GM19238 (cell line): ENCODE results near the gene BOLL.
A peak's percentile ranks its signal among the peaks of the same experiment; 100 is the strongest.
"Not testable (repeated sequence)": the region's sequence is repeated elsewhere in the genome, so short reads cannot be mapped to it uniquely, and the experiment has no call there.

Source experiments
- DNase-seq: peaks from one replicate; pipeline ENCODE4 v3.0.0; 2011; ENCODE audit warnings: low spot score; ENCODE audit not compliant: insufficient read length

Gene BOLL, protein sequence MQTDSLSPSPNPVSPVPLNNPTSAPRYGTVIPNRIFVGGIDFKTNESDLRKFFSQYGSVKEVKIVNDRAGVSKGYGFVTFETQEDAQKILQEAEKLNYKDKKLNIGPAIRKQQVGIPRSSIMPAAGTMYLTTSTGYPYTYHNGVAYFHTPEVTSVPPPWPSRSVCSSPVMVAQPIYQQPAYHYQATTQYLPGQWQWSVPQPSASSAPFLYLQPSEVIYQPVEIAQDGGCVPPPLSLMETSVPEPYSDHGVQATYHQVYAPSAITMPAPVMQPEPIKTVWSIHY

DNA sequence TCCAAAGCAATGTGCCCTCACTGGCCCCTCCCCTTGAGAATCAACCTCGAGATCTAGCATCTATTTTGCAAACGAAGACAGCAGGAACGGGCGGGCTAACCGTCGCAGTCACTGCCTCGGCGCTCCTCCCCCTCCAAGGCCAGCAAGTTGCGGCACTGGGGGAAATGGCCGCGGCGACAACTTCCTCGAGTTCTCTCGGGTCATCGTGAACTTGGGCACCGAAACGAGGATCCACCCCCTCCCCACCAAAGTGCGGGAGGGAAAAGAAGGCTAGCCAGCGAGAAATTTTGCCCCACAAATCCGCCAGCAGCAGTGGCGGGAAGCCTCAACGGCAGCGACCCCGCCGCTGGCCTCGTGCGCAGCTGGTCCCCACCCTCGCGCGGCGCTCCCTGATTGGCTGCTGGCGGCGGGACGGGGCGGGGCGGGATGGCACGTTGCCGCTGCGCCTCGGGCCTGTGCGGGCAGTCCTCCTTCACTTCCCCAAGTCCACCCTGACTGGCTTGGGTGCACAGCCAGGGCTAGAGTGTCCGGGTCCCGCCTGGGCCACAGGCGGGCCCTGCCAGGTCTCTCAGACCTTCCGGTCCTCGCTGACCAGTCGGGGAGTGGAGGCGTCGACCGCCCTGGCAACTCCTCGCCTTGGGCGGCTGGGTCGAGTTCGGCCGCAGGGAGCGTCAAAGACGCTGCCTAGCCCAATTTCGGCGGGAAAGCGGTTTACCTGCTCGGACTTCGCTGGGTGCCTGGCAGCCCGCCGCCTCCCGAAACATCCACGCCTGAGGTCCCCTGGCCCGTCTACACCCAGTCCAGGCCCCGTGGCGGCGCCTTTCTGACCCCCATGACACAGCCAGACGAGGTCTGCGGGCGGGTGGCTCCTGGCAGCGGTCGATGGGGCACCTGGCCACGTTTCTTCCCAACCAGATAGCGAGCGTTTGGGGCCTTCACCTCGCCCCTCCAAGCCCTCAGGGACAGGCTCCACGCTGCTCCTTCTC, at the start of gene BOLL:
Gene BOLL, minus strand, starts transcription at position 364 of the 986 bp plus-strand sequence. CDS start 3,469 bp downstream, outside the sequence.
- no peak for DNase-seq

DNA sequence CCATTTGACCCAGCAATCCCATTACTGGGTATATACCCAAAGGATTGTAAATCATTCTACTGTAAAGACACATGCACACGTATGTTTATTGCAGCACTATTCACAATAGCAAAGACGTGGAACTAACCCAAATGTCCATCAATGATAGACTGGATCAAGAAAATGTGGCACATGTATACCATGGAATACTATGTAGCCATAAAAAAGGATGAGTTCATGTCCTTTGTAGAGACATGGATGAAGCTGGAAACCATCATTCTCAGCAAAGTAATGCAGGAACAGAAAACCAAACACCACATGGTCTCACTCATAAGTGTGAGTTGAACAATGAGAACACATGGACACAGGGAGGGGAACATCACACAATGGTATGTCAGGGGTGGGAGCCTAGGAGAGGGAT, 49.7 kb upstream of the BOLL start:
- not testable (repeated sequence) for DNase-seq

DNA sequence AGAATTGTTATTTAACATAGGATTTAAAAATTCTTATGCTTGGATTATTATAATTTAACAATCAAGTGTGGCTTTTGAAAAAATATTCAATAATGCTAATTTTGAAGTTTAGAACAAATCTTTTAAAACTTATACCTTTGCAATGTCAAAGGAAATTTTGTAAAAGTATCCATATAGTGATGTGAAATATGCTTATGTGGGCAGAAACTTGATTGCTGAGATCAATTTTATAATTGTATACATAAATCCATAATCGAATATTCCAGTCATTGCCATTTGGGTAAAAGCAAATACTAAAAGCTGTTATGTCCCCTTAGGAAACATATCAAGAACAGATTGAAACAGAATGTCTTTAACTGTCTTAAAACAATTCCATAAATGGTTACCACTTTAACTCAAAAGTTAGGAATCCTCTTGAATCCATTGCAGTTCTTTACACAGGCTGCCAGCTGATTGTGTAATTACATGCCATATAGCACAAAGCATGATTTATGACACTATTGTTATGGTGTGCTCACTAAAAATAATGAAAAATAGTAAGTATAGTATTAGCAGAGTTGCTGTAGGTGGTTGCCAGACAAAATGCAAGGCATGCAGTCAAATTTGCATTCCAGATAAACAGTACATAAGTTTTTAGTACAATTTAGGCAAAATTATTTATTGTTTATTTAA, 43.5 kb upstream of the BOLL start:
- DNase-seq, result no peak

DNA sequence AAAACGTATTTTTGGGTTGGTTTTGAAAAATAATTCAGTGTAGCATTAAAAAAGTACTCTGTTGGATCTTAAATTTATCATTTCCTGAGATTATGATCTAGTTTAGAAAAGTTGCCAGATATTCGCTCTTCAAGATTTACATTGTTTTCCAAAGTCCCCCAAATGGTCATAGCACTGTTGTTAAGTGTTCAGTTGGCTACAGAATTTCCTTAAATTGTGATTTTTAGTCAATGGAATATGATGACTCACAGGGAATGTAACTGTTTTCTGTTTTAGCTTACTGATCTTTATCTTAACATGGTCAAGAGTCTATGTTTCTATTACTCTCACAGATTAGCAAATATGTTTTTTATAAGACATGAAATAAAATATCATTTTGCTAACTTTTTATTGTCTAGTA, 42.5 kb upstream of the BOLL start:
- DNase-seq, result no peak

DNA sequence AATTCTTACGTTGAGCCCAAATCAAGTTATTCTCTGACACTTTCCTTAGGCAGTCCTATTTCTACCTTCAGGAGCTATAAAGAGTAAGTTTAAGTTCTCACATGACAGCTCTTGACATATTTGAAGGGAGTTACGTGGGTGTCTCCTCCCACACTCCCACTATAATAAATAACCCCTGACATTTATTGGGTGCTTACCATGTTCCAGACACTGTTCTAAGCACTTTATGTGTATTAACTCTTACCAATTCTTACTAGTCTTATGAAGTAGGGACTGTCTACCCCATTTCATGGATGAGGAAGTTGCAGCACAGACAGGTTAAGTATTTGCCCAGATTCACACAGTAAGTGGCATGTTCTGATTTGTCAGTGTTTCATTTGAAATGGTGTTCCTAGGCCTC, 37.2 kb upstream of the BOLL start:
- no peak for DNase-seq

DNA sequence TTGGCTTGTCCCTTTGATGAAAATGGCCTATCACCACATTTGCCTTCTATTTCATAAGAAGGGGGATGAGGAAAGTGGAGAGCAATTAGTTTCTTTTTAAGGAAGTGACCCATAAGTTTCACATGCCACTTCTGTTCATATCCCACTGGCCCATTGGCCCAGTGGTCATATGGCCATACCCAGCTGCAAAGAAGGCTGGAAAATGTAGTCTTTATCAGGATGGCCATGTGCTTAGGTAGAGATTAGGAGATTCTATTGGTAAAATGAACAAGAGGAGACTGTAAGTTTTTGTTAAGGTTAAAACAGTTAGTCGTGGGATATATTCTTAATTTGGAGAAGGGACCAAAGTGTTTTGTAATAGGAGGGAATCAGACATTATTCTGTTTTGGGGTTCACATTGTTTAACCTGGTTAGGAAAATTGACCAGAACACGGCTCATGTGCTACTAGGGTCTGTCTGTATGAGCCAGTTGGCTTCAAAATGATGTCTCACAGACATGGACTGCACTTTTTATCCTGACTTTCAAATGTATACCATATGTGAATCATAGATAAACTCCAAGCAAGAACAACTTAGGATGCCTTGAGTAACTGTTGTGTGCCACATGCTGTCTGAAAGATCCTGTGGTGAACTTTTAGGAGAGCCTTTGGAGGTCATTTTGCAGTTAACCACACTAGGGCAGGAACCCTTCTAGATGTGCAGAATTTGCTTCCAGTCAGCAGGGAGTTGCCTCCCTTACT, 36.6 kb upstream of the BOLL start:
- no peak for DNase-seq

DNA sequence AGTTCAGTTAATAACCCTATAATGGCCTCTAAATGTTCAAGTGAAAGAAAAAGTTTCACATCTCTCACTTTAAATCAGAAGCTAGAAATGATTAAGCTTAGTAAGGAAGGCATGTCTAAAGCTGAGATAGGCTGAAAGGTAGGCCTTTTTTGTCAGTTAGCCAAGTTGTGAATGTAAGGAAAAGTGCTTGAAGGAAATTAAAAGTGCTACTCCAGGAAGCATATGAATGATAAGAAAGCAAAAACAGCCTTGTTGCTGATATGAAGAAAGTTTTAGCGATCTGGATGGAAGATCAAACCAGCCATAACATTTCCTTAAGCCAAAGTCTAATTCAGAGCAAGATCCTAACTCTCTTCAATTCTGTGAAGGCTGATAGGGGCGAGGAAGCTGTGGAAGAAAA, 29.4 kb upstream of the BOLL start:
- no peak for DNase-seq

DNA sequence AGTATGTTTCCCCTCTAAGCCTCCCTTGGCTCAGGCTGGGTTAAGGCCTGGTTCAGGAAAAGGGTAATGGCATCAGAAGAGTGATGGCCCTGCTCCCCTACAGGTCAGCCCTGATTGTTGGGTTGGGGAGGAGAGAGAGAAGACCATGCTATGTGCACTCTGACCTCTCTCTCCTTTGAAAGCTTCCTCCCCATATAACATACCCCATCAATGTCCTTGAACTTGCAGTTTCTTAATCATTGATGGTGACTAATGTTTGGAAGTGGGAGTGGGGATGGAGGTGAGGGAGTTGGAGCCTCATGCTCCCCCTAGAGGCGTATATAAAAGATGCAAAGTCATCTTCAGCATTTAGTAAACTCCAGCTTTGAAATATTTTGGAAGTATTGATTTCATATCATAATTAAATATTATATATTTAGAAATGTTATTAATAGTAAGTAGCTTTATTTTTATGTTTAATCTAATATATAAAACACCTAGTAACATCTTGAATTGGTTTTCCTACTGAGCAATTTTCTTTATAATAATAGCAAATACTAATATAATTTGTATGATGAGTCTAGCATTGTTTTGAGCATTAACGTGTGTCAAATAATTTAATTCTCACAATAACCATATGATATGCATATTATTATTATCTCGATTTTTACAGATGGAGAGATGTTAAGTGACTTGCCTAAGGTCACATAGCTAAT, 28.1 kb upstream of the BOLL start:
- DNase-seq, result no peak

DNA sequence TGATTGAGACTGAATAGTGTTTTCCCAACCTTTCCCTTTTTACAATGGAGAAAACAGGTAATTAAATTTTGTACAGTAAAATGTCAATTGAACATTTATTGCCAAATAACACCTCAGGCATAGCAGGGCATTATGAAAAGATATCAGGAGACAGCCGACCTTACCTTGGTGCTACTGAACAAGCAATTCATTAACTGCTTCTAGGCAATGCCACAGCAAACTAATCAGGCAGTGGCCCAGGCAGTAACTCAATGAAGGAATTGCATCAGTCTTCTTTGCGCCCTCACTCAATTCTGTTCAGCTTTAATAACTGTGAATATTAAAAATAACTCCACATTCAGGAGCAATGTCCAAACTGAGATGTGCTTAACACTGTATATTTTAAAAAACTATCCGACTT, 25.4 kb upstream of the BOLL start:
- no peak for DNase-seq

DNA sequence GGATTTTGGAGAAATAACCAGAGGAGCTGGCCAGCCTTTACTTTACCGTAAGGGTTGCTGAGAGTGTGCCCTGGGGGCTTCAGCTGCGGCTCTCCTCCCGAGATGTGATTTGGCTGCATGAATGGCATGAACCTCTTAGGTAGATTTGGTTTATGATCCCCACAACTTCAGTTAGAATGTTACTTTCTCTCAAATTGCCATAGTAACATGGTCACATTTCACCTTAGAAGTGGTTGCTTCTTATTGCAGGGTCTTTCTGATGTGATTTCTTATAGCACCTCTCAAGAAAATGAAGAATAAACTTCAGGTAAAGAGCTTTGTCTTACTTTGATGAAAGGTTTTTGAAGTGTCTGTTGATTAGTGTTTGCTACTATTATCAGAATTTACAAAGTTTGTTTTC, 24.9 kb upstream of the BOLL start:
- DNase-seq, result no peak

DNA sequence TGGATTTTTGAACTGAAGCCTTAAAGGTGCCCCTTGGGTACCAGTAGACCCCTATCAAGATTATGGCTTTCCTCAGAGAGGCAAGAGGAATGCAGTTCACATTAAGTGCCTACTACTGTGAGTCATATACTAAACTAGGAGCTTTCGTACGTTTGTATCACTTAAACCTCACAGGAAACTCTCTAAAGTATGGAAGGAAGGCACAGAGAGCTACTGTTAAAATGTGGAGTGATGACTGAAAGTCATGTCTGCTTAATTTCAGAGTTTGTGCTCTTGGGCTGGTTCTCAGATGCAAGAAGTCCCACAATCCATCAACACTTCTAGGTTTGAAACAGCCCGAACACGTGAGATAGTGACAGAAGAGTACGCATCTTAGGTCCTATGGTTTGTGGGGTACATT, 23.9 kb upstream of the BOLL start:
- no peak for DNase-seq

DNA sequence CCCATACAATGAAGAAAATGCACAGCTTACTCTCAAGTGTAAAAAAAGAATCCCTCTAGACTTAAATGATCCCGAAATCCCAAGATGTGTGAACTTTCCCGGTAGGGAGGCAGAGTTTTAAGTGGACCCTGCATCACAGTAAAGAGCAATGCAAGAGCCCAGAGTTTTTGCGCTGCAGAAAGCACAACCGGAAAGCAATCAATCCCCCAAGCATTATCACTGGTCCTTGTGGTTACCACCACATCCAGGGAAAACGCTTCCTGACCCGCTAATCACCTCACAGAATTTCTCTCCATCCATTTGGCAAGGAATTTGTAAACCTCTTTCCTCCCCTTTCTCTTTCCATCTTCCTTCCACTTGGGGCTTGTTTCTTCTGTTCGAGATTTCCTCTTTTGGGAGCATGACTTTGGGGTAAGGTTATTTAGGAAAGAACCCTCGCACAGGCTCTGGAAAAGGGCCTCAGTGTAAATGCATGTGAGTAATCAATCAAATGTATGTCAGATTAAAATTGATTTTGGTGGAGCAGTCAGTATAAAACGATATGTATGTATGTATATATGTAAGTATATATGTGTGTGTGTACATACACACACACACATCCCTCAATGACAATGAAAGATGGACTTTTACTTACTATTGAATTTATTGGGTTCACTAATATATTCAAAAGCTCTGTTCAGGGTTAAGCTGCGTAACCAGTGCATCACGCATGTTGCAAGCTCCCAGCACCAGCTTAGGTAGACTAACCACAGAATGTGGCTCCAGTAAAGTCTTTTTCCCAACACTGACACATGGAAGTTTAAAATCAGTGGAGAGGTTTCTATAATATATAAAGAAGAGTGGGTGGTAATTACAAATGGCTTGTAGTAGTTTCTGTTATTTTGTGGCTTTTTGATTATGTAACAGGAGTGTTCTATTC, 20.9 kb upstream of the BOLL start:
- no peak for DNase-seq

DNA sequence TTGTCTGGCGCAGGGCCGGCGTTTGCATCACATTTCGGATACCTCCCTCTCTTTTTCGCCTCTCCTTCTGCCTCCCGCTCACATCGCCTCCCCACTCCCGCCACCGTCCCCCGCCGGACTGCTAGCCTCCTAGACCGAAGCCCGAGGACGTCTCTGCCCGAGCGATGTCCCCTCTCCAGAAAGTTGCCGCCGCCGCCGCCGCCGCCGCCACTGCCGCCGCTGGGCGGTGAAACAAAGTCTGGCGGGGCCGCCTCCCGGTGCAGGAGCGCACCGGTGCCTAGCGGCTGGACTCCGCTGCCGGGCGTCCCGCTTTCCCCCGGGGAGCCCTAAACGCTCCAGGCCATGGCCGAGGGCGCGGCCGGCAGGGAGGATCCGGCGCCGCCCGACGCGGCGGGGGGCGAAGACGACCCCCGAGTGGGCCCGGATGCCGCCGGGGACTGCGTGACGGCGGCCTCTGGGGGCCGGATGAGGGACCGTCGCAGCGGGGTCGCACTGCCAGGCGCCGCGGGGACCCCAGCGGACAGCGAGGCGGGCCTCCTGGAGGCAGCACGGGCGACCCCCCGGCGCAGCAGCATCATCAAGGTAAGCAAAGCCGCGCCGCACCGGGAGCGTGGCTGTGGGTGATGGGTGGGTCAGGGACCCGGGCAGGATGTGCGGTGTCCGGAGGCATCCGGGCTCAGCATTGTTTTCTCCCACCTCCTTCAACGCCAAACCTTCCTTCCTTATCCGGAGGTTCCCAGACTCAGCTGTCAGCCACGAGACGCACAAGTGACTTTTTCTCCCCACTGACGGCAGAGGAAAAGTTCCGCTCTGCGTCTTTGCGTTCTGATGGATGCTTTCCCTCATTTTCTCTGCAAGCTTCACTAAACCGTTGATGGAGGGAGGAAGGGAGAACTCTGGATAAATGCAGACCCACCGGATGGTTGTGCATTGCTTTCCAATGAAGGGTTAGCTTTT, 19.9 kb upstream of the BOLL start:
- no peak for DNase-seq

DNA sequence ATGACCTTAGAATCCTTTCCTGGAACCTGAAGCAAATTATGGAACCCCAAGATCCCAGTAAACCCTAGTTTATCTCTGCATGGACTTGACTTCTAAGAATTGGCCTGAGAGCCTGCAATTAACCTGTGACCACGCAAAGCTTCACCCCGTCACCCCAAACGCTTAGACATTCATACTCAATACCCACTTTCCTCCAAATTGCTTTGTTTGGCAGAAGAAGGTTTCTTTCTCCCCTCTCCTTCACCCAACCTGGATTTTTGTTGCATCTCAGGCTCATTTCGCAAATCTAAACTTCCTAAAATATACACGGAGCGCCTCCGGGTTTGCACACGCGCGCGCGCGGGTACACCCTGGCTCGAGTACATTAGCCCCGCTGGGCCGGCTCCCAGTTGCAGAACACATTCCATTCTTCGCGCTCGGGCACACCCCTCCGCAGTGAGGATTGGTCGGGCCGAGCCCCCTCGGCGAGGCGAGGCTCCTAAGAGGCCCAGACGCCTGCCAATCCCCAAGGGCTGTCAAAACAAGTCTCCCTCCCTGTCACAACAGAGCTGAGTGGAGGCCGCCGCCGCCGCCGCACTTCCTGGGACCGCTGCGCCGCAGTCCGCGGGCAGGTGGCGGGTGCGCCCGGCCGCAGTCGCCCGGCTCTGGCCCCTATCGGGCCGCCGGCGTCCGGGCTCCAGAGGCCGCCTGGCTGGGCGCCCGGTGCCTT, 19.1 kb upstream of the BOLL start, which contains the start of gene PLCL1:
Gene PLCL1, plus strand, starts transcription at position 545 of the 709 bp plus-strand sequence.
- DNase-seq, result peak; percentile 87

DNA sequence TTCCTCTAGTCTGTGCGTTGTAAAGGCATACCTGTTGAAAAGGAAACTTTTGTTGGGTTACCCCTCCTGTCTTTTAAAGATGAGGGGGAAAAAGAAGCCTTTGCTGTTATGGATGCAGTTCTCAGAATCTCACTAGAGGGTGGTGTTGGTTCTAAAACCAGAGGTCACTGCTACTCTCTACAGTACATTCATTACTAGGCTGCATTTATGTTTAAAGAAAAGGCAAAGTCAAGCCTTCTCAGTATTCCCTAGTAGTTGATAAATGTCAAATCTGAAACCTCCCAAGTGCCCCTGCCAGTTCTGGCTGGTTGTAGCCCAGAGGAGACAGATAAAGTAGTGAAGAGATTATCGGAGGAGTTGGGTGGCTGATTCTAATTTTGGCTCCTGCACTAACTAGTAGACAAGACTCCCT, 17.9 kb upstream of the BOLL start:
- no peak for DNase-seq

DNA sequence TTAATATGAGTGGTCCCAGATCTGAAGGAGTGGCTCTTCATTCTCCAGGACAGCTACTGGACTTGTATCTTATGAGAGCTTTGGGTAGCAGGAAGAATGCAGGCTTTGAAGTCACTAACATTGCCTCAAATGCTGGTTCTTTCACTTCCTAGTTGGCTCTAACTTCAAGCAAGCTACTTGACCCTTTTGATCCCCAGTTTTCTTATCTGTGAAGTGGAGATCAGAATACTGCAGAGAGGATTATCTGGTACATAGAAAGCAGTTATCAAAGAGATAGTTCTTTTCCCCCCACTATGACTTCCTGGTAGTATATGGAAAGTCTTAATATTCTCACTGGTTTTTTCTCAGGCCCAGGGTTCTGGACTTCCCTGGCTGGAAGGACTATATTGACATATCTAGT, 15.9 kb upstream of the BOLL start:
- no peak for DNase-seq

DNA sequence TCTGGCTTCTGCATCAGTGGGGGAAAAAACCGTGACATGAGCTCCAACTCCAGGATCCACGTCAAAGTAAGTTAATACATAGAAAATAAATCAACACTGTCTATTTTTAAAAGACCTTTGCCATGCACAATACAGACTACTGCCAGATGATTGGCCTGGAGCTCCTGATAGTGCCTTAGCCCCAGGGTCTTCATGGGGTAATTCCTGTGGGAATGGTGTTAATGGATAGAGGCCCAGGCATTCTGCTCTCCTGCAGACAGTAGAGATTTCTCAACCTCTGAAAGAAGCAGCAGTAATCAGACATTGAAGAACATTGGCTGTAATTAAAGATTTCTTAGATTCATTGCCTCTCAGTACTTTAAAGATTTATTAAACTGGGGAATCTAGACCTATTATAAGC, 15.0 kb upstream of the BOLL start:
- no peak for DNase-seq

DNA sequence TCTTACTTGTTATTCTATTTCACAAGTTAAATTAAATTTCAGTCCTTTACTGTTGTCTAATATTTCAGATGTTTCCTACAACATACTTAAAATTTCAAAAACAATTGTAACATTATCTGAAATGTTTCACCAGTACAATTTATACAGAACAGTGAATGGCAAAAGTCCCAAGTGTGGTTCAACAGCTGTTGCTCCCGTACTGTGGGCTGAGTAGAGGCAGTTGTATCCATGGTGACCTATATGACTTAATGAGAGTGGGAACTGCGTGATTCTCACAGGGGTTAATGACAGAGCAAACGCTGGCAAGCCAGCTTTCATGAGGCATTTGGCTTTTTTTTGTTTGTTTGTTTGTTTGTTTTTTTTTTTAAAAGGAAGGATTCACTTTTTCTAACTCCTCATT, 13.9 kb upstream of the BOLL start:
- DNase-seq, result no peak
